Colonic mucosa (tissue), 4 donors: ENCODE data around the gene IER5L. TPM values are rescaled to one million over a fixed set of nuclear protein-coding genes. Genes with fewer than 3 reads are reported as not detected.
"Not testable (repeated sequence)": the region's sequence is repeated elsewhere in the genome, so short reads cannot be mapped to it uniquely, and the experiment has no call there.

Experiments
- DNase-seq: peaks from one replicate; pipeline ENCODE4 v3.0.0-alpha.2; 2020
- H3K27ac ChIP-seq: fragments of 200-600 bp; one replicate; pipeline ENCODE4 v1.8.0; 2021
- H3K27me3 ChIP-seq: fragments of 200-600 bp; one replicate; pipeline ENCODE4 v1.8.0; 2021
- H3K36me3 ChIP-seq: fragments of 200-600 bp; one replicate; pipeline ENCODE4 v1.8.0; 2021
- H3K4me1 ChIP-seq: fragments of 200-600 bp; one replicate; pipeline ENCODE4 v1.8.0; 2021; ENCODE audit warnings: mild to moderate bottlenecking
- H3K4me3 ChIP-seq: fragments of 200-600 bp; one replicate; pipeline ENCODE4 v1.8.0; 2021
- H3K9ac ChIP-seq, 2 donors: one replicate each; pipeline ENCODE4 v1.7.0; 2013; ENCODE audit warnings: control low read depth in 2 of 2, low read depth in 2 of 2, low read length in 2 of 2
- H3K9me3 ChIP-seq: fragments of 200-600 bp; one replicate; pipeline ENCODE4 v1.8.0; 2021
- intact Hi-C: fragments of 100-400 bp; cut with DNase I; formaldehyde crosslinking; loops from one replicate; pipeline ENCODE4 v1.14.1; 2022
- total RNA-seq, 2 donors: library from RNA; stranded (reverse); fragmentation: NEBNext Ultra II Directional in 1 of 2; extraction: Animal tissue kit (Norgen Biotek cat#: 25700) in 1 of 2; gene quantifications; one replicate each; pipeline ENCODE4 v1.2.1, GENCODE V29; 2021
- TF ChIP-seq, protein P1 (sequence below): fragments of 200-600 bp; IDR thresholded peaks from one replicate; pipeline ENCODE4 v1.8.0; 2022; ENCODE audit warnings: antibody characterized with exemption, mild to moderate bottlenecking
- donor health status: healthy.
- donor health status: DM: no; HTN: no; CAD: no.
- donor health status: DM: no; HTN: no; CAD: no.

Gene IER5L
- total RNA-seq, 2 donors from 2014 or later = 9.1 to 9.6 TPM

DNA sequence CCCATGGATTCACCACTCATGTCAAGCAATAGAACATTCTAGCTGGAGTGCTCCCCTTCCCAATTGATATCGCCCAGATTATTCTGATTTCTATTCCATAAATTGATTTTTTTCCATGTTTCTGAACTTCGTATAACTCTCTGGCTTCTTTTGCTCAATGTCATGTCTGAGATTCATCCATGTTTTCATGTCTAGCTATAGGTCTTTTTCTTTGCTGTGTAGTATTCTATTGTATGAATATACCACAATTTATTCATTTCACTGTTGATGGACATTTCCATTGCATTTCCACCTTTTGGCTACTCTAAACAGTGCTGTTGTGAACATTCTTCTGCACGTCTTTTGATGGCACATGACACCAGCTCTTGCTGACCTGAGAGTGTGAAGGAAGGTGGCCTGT lies 47.3 kb downstream of the IER5L start:
- DNase-seq = no peak
- Histone ChIP-seq H3K4me3 (no peak overlapping the region), H3K9me3 (no peaks in the 10 kb centered on the region), H3K9ac (no peak overlapping the region), H3K27ac (no peak overlapping the region), H3K27me3 (no peaks in the 10 kb centered on the region), H3K36me3 (no peaks in the 10 kb centered on the region), H3K4me1 (no peaks in the 10 kb centered on the region)
- TF ChIP-seq, protein P1, sequence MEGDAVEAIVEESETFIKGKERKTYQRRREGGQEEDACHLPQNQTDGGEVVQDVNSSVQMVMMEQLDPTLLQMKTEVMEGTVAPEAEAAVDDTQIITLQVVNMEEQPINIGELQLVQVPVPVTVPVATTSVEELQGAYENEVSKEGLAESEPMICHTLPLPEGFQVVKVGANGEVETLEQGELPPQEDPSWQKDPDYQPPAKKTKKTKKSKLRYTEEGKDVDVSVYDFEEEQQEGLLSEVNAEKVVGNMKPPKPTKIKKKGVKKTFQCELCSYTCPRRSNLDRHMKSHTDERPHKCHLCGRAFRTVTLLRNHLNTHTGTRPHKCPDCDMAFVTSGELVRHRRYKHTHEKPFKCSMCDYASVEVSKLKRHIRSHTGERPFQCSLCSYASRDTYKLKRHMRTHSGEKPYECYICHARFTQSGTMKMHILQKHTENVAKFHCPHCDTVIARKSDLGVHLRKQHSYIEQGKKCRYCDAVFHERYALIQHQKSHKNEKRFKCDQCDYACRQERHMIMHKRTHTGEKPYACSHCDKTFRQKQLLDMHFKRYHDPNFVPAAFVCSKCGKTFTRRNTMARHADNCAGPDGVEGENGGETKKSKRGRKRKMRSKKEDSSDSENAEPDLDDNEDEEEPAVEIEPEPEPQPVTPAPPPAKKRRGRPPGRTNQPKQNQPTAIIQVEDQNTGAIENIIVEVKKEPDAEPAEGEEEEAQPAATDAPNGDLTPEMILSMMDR = no peak
- intact Hi-C loops = no loop called here

DNA sequence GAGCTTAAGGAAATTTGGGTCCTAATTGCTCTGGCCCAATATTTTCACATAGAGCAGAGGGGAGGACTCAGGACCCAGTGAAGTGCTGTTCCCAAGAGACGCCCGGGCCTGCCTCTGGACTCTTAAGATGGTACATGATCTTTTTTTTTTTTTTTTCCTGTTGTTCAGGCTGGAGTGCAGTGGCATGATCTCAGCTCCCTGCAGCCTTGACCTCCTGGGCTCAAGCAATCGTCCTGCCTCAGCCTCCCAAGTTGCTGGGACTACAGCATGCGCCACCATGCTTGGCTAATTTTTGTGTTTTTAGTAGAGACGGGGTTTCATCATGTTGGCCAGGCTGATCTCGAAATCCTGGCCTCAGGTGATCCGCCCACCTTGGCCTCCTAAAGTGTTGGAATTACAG lies 47.8 kb downstream of the IER5L start:
- H3K9ac ChIP-seq, H3K9me3 ChIP-seq, H3K4me3 ChIP-seq, H3K36me3 ChIP-seq, H3K4me1 ChIP-seq, DNase-seq, H3K27ac ChIP-seq, H3K27me3 ChIP-seq, intact Hi-C loops: not testable (repeated sequence)

DNA sequence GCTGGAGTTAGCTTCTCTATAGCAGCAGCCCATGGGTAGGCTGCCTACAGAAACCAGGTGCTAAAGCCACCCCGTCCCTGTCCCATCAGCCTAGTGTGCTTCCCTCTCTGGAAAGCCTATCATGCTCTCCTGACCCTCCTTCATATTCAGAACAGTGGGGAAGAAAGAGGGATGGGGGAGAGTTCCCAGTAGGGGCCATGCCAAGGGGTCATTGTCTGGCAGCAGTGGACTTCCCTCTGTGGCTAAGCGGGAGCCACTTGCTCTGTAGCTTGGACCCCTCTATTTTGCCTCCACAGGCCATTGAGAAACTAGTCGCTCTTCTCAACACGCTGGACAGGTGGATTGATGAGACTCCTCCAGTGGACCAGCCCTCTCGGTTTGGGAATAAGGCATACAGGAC lies 49.4 kb downstream of the IER5L start:
- DNase-seq = no peak
- intact Hi-C loops = no loop called here
- Histone ChIP-seq H3K9ac (no peak overlapping the region), H3K36me3 (no peaks in the 10 kb centered on the region), H3K4me3 (no peak overlapping the region), H3K27ac (no peak overlapping the region), H3K4me1 (no peaks in the 10 kb centered on the region), H3K27me3 (no peaks in the 10 kb centered on the region), H3K9me3 (no peaks in the 10 kb centered on the region)
- TF ChIP-seq, protein P1 = no peak

DNA sequence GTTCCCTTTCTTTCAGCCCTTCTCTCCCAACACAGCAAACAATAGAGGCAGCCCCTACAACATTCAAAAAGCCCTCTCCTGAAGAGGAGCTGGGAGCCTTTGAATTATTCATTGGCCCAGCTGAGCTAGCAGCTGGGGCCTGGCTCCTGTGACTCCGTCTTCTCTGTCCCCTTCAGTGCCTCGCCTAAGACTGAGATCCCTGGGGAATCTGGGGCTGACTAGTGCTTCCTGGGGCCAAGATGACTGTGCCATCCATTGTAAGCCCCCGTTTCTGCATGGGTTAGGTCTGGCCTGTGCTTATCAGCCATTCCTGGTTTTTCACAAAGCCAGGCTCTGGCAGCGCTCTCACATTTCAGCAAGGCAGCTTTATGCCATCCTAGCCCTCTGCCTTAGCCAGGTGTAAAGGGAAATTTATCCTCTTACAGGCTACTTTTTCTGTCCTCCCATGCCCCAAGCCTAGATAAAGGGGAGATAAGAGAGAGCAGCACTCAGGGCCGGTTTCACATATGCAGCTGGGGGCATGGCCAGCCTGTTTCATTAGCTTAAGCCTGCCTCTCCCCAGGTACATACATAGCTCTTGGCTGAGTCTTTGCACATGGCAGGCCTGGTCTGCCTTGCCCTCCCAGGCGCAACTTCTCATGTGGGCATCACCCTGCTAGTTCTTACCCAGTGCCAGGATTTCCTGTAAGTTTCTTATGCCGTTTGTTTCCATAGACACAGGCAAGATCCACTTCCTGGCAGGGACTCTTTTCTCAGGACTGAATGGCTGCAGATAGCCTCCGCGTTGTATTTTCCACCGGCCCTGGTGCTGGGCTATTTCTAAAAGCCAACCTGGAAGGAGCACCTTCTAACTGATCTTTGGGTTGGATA lies 51.1 kb downstream of the IER5L start:
- no peak overlapping the region for H3K9ac ChIP-seq
- no peak overlapping the region for H3K27ac ChIP-seq
- no peak overlapping the region for H3K4me3 ChIP-seq
- intact Hi-C loops = no loop called here
- DNase-seq = no peak
- no peaks in the 10 kb centered on the region for H3K9me3 ChIP-seq
- no peaks in the 10 kb centered on the region for H3K4me1 ChIP-seq
- TF ChIP-seq, protein P1 = no peak
- no peaks in the 10 kb centered on the region for H3K36me3 ChIP-seq
- H3K27me3 ChIP-seq = no peaks in the 10 kb centered on the region

Other genes starting within 250 kb of the IER5L start
- 10 to 100 TPM in 1 of 2 donors, 1 to 10 TPM in 1; 7.9 to 15.8 TPM for gene DOLK, start 230.7 kb downstream of the IER5L start, total RNA-seq
- 10 to 100 TPM; 26.8 to 43.9 TPM for gene NUP188, start 230.6 kb downstream of the IER5L start, total RNA-seq
- gene SH3GLB2, start 149.9 kb downstream of the IER5L start, total RNA-seq = 100 to 1,000 TPM; 109 to 110 TPM
- gene MIGA2, start 141.6 kb downstream of the IER5L start, total RNA-seq = 10 to 100 TPM; 47.4 to 74.8 TPM
- gene DOLPP1, start 97.2 kb downstream of the IER5L start, total RNA-seq = 10 to 100 TPM; 33.9 to 37.3 TPM
- gene CRAT, start 67.5 kb downstream of the IER5L start, total RNA-seq = 10 to 100 TPM; 62.3 to 78.3 TPM
- gene PTPA, start 66.8 kb downstream of the IER5L start, total RNA-seq = 100 to 1,000 TPM in 1 of 2 donors, 10 to 100 TPM in 1; 94.5 to 142 TPM